DMS153 (cell line): ENCODE results near the gene FPR2.
"Not testable (repeated sequence)": the region's sequence is repeated elsewhere in the genome, so short reads cannot be mapped to it uniquely, and the experiment has no call there.

Source experiments
- DNase-seq: peaks from one replicate; lab custom pipeline; 2025; lab: John Stamatoyannopoulos, UW

FPR2 gene

GRCh38 chr19:51805396-51805795 is 44.4 kb downstream of the FPR2 start:
- DNase-seq = not testable (repeated sequence)

- DNase-seq = not testable (repeated sequence)
Measured at GRCh38 chr19:51806571-51806970, 45.6 kb downstream of the FPR2 start.

GRCh38 chr19:51807111-51807701 is 46.2 kb downstream of the FPR2 start:
- DNase-seq = no peak

- no peak for DNase-seq
Measured at GRCh38 chr19:51807925-51808324, 46.9 kb downstream of the FPR2 start.

GRCh38 chr19:51808333-51808986 is 47.5 kb downstream of the FPR2 start:
- DNase-seq = no peak

GRCh38 chr19:51809787-51810186 is 48.8 kb downstream of the FPR2 start:
- no peak for DNase-seq

GRCh38 chr19:51810223-51810622 is 49.2 kb downstream of the FPR2 start:
- DNase-seq = no peak

GRCh38 chr19:51811344-51811743 is 50.4 kb downstream of the FPR2 start:
- DNase-seq = no peak

GRCh38 chr19:51815043-51815442 is 54.1 kb downstream of the FPR2 start:
- DNase-seq = no peak

- no peak for DNase-seq
Measured at GRCh38 chr19:51816711-51817110, 55.7 kb downstream of the FPR2 start.

- DNase-seq = no peak
Measured at GRCh38 chr19:51820011-51820410, 59.0 kb downstream of the FPR2 start.
